ENCODE data around the gene CAMK4. TPM values are rescaled to one million over a fixed set of nuclear protein-coding genes. Genes with fewer than 3 reads are reported as not detected.

CAMK4 gene
- total and polyA plus RNA-seq, 7 donors: 0.02 to 1.00 (median 0.15) TPM; not detected in 1

DNA sequence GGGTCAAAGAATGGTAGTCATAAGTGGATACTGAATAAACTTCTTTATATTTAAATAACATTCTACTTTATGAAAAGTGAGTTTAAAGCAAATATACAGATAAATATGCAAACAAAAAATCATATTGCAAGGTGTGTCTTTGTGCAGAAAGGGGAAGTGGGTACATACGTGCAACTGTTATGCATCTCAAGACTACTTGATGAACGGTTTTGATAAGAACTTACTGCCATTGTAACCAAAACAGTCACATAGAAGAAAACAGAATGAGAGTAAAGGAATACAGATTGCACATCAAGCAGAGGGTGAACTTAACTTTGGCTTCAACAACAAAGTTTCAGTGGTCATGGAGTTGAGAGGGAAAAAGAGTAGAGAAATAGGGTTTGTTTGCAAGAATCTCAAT lies 9.9 kb downstream of the CAMK4 start:
- no peaks in the 10 kb centered on the region for H3K27me3 ChIP-seq (ENCODE audit: insufficient read depth in 3 of 3, low read length in 2 of 3)
- no peak for ATAC-seq
- H3K27ac ChIP-seq: no peak overlapping the region
- intact Hi-C loops (cut with DNase I): no loop called here
- no peak for DNase-seq
- 85 to 95% (median 85%) methylated on average over 2 of the region's 2 CpGs for WGBS, 3 donors
- no peaks in the 10 kb centered on the region for H3K36me3 ChIP-seq (ENCODE audit: insufficient read depth in 1 of 2, low read depth in 1 of 2)
- no peaks in the 10 kb centered on the region for H3K4me1 ChIP-seq
- no peaks in the 10 kb centered on the region for H3K9me3 ChIP-seq
- TF ChIP-seq CTCF (IDR thresholded peaks at IDR 0.05): no peak
- no peak overlapping the region for H3K4me3 ChIP-seq

GRCh38 chr5:111235635-111236034 lies 11.5 kb downstream of the CAMK4 start:
- ATAC-seq: no peak
- TF ChIP-seq CTCF (IDR thresholded peaks at IDR 0.05): no peak
- H3K36me3 ChIP-seq (ENCODE audit: insufficient read depth in 1 of 2, low read depth in 1 of 2): no peaks in the 10 kb centered on the region
- intact Hi-C loops (cut with DNase I): no loop called here
- no peak for DNase-seq
- WGBS, 3 donors: 87 to 89% (median 88%) methylated on average over 5 of the region's 5 CpGs
- H3K4me3 ChIP-seq: no peak overlapping the region
- no peaks in the 10 kb centered on the region for H3K9me3 ChIP-seq
- no peaks in the 10 kb centered on the region for H3K27me3 ChIP-seq (ENCODE audit: insufficient read depth in 3 of 3, low read length in 2 of 3)
- H3K27ac ChIP-seq: no peak overlapping the region
- no peaks in the 10 kb centered on the region for H3K4me1 ChIP-seq

GRCh38 chr5:111236348-111236747 lies 12.2 kb downstream of the CAMK4 start:
- intact Hi-C loops (cut with DNase I): no loop called here
- no peak for TF ChIP-seq CTCF (IDR thresholded peaks at IDR 0.05)
- ATAC-seq: no peak

DNA sequence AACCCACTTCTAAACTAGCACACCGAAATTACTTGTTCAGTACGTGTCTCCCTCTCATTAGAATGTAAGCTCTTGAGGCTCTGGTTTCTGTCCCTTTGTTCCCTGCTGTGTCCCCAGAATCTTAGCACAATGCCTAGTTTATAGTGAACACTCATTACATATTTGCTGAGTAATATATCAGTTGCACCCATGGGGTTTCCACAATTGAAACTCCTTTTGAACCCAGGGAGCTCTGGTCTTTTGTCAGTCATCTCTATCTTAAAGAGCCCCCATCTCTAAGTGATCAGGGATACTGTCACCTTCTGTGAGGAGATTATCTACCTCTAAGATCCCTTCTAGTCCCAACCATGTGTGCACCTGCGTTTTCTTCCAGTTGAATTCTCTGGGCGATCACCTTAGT lies 12.8 kb downstream of the CAMK4 start:
- H3K9me3 ChIP-seq: no peaks in the 10 kb centered on the region
- H3K36me3 ChIP-seq (ENCODE audit: insufficient read depth in 1 of 2, low read depth in 1 of 2): no peaks in the 10 kb centered on the region
- H3K4me3 ChIP-seq: no peak overlapping the region
- no peaks in the 10 kb centered on the region for H3K4me1 ChIP-seq
- intact Hi-C loops (cut with DNase I): no loop called here
- DNase-seq (no peak), ATAC-seq (no peak)
- 83 to 94% (median 92%) methylated on average over 4 of the region's 4 CpGs for WGBS, 3 donors
- no peak for TF ChIP-seq CTCF (IDR thresholded peaks at IDR 0.05)
- H3K27me3 ChIP-seq (ENCODE audit: insufficient read depth in 3 of 3, low read length in 2 of 3): no peaks in the 10 kb centered on the region
- H3K27ac ChIP-seq: no peak overlapping the region

More at GRCh38 chr5:111236348-111236747, 12.2 kb downstream of the CAMK4 start:
- 70 to 77% (median 76%) methylated on average over 2 of the region's 2 CpGs for WGBS, 3 donors
- Histone ChIP-seq H3K9me3 (no peaks in the 10 kb centered on the region), H3K27ac (no peak overlapping the region), H3K27me3 (ENCODE audit: insufficient read depth in 3 of 3, low read length in 2 of 3) (no peaks in the 10 kb centered on the region), H3K4me3 (no peak overlapping the region), H3K4me1 (no peaks in the 10 kb centered on the region), H3K36me3 (ENCODE audit: insufficient read depth in 1 of 2, low read depth in 1 of 2) (no peaks in the 10 kb centered on the region)
- DNase-seq: no peak

- Histone ChIP-seq H3K27me3 (ENCODE audit: insufficient read depth in 3 of 3, low read length in 2 of 3) (no peaks in the 10 kb centered on the region), H3K4me3 (no peak overlapping the region), H3K27ac (no peak overlapping the region), H3K4me1 (no peaks in the 10 kb centered on the region), H3K9me3 (no peaks in the 10 kb centered on the region), H3K36me3 (ENCODE audit: insufficient read depth in 1 of 2, low read depth in 1 of 2) (no peaks in the 10 kb centered on the region)
- no peak for TF ChIP-seq CTCF (IDR thresholded peaks at IDR 0.05)
- DNase-seq: no peak
- no peak for ATAC-seq
- intact Hi-C loops (cut with DNase I): no loop called here
These were observed 13.3 kb downstream of the CAMK4 start for GRCh38 chr5:111237470-111237869.

All from psoas muscle (tissue), 8 donors.